ENCODE results near the gene INTS4.
"Not testable (repeated sequence)": the region's sequence is repeated elsewhere in the genome, so short reads cannot be mapped to it uniquely, and the experiment has no call there.

INTS4 gene

DNA sequence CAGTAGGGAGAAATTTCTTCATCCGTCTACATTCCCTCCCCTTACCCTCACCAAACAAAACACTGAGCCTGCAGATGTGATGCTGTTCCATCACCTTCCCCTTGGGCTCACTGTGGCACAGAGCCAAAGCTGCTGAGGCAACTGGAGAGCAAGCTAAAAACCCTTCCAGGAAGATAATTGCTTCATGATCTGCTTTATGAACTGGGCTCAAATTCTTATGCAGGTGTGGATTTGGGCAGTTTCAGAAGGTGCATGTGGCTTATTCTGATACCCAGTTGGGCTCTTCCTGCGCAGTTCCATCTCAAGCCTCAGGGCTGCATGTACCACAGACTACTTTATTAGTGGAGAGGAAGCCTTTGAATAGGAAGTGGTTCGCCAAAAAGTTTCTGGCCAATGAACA is 115.2 kb downstream of the INTS4 start:
- H3K27ac Mint-ChIP-seq = no peak overlapping the region
- peaks cover 5% of the 10 kb centered on the region for H3K4me1 Mint-ChIP-seq
- H3K4me3 Mint-ChIP-seq = no peak overlapping the region
- peaks cover 4% of the 10 kb centered on the region for H3K36me3 Mint-ChIP-seq
- H3K27me3 Mint-ChIP-seq = no peaks in the 10 kb centered on the region
- H3K9me3 Mint-ChIP-seq = no peaks in the 10 kb centered on the region

DNA sequence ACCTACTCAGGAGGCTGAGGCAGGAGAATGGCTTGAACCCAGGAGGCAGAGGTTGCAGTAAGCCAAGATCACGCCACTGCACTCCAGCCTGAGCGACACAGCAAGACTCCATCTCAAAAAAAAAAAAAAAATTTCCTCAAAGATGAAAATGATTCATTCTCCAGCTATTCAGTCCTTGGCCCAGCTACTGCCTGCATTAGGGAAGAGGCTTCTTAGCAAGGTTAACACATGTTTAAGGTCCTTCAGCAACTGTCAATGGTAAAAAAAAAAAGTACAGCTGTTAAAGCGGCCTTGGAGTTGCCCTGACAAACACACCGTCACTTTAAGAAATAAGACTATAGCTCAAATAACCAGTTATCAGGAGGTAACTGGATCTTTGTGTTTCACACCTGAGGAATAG is 116.2 kb downstream of the INTS4 start:
- H3K27me3 Mint-ChIP-seq, H3K4me3 Mint-ChIP-seq, H3K4me1 Mint-ChIP-seq, H3K9me3 Mint-ChIP-seq, H3K27ac Mint-ChIP-seq, H3K36me3 Mint-ChIP-seq: not testable (repeated sequence)

DNA sequence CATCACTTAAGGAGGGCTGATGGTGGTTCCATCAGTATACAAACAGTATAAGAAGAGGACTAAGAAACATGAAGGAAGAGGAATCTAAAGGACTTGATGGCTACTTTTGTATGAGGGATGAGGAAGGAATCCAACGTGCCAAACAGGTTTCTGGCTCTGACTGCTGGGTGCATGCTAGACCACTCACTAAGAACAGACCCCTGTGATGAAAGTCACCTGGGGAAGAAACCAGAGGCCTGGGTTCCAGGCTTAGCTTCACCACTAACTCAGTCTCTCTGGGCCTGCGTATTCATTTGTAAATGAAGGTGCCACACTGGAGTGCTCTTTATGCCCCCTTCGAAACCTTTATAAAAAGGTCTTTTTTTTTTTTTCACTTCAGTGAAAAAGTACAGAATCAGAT is 118.4 kb downstream of the INTS4 start:
- Mint-ChIP-seq H3K27me3 (no peaks in the 10 kb centered on the region), H3K36me3 (peaks cover 3% of the 10 kb centered on the region), H3K27ac (no peak overlapping the region)

DNA sequence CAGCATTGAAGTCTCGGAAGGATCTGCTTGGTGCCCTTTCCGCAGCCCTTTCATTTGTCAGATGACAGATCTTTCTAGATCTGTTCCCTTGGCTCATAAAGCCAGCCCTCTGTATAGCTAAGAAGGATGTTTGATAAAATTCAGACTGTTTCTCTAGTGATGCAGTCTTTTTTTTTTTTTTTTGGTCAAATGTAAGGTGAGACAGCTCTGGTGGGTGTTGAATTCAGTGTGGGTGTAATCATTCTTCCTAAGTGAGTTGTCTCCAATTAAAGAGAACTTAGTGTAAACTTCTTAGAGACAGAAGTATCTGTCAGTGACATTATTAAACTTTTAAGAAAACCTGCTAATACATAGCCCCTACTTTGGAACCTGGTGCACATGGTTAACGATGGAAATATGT is 120.3 kb downstream of the INTS4 start:
- peaks cover 9% of the 10 kb centered on the region for H3K36me3 Mint-ChIP-seq
- H3K27ac Mint-ChIP-seq = no peak overlapping the region
- no peaks in the 10 kb centered on the region for H3K4me1 Mint-ChIP-seq
- H3K9me3 Mint-ChIP-seq = no peaks in the 10 kb centered on the region
- H3K4me3 Mint-ChIP-seq = no peak overlapping the region
- H3K27me3 Mint-ChIP-seq = no peaks in the 10 kb centered on the region

More for the DNA sequence above, 118.4 kb downstream of the INTS4 start:
- H3K4me3 Mint-ChIP-seq = no peak overlapping the region
- peaks cover 5% of the 10 kb centered on the region for H3K4me1 Mint-ChIP-seq
- H3K9me3 Mint-ChIP-seq = no peaks in the 10 kb centered on the region

DNA sequence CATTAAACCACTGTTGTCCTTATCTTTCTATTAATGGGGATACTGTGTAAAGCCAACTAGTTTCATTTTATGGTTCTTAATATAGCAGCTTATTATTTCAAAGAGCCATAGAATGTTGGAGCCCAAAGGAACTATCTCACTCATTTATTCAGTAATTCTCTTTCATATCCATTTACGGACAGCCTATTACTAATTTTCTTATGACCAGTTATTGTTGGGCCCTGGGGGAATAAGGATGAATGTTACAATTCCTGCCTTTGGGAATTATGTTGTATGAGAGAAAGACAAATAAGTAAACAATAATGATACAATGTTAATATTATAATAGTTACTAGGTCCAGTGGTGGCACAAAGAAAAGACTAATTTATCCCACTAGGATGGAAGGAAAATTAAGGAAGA is 121.1 kb downstream of the INTS4 start:
- no peaks in the 10 kb centered on the region for H3K9me3 Mint-ChIP-seq
- H3K36me3 Mint-ChIP-seq = peaks cover 9% of the 10 kb centered on the region
- H3K4me1 Mint-ChIP-seq = no peaks in the 10 kb centered on the region
- H3K27ac Mint-ChIP-seq = no peak overlapping the region
- no peak overlapping the region for H3K4me3 Mint-ChIP-seq
- no peaks in the 10 kb centered on the region for H3K27me3 Mint-ChIP-seq

DNA sequence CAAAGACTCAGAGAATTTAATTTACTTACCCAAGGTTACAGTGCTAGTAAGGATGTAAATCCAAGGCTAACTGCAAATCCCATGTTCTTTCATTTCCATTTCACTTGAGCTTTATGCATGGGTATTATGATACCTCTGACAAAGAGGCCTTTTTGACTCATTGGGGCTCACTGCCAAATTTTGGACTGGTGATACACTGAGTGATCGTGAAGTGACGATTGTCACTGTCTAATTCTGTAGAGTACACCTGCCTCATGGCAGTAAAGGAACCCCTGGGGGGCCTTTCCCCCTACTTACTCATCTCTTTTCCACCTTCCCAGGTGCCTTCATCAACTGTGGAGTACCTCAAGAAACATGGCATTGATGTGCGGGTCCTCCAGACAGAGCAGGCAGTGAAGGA is 122.6 kb downstream of the INTS4 start:
- Mint-ChIP-seq H3K27me3 (no peaks in the 10 kb centered on the region), H3K9me3 (no peaks in the 10 kb centered on the region), H3K4me1 (no peaks in the 10 kb centered on the region), H3K27ac (no peak overlapping the region), H3K36me3 (peaks cover 9% of the 10 kb centered on the region), H3K4me3 (no peak overlapping the region)

DNA sequence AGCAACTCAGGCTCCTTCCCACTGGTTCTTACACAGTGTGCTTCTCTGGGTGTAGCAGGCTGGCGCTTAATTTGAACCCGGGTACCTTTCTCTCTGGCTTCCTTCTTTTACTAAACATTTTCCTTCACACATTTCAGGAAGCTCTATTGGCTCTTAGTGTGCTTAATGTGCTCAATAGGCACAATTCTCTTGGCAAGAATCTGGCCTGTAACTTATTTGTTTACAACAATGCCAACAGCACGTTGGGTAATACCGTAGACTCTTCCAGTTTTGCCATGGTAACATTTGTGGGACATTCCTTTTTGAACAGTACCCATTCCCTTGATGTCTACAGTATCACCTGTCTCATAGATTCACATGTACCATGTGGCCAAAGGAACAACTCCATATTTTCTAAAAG is 125.7 kb downstream of the INTS4 start:
- H3K36me3 Mint-ChIP-seq = peaks cover 9% of the 10 kb centered on the region
- H3K4me3 Mint-ChIP-seq = no peak overlapping the region
- no peaks in the 10 kb centered on the region for H3K9me3 Mint-ChIP-seq
- no peaks in the 10 kb centered on the region for H3K4me1 Mint-ChIP-seq
- H3K27me3 Mint-ChIP-seq = no peaks in the 10 kb centered on the region
- no peak overlapping the region for H3K27ac Mint-ChIP-seq

DNA sequence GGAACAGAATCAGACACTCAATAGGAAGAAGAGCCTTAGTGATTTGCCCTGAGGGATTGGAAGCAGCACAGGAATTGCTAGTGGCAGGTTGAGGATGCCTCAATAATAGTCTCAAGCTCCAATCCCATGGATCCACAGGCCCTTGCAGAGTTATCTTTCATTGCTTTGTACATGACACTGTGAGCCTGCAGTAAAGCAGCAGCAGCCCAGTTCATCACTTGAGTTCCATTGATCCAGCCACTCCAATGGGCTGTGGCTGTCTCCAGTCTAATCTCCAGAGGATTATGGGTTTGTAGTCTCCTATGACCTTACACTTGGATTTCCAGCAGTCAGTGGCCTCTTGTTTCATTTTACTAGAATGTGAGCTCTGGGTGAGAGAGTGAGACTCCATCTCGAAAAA is 128.1 kb downstream of the INTS4 start:
- no peaks in the 10 kb centered on the region for H3K27me3 Mint-ChIP-seq
- H3K4me1 Mint-ChIP-seq = no peaks in the 10 kb centered on the region
- H3K4me3 Mint-ChIP-seq = no peak overlapping the region
- no peak overlapping the region for H3K27ac Mint-ChIP-seq
- peaks cover 9% of the 10 kb centered on the region for H3K36me3 Mint-ChIP-seq
- H3K9me3 Mint-ChIP-seq = no peaks in the 10 kb centered on the region

DNA sequence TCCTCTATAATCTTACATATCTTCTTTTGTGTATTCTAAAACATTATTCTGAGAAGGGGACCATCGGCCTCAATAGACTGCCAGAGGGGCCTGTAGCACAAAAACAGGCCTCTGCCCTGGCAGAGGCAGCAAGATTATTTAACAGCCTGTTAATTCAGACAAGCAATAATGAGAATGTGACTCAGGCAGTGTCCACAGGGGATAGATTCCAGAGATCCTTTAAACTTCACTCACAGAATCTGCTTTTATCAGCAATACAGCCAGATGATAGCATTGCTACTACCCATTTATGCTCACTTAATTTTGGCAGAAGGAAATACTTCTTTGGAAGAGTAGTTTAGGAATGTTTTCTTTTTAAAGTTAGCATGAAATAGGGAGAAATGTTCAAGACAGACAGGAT is 128.7 kb downstream of the INTS4 start:
- Mint-ChIP-seq H3K4me3 (no peak overlapping the region), H3K27me3 (no peaks in the 10 kb centered on the region), H3K27ac (no peak overlapping the region), H3K9me3 (no peaks in the 10 kb centered on the region), H3K4me1 (no peaks in the 10 kb centered on the region), H3K36me3 (peaks cover 9% of the 10 kb centered on the region)

DNA sequence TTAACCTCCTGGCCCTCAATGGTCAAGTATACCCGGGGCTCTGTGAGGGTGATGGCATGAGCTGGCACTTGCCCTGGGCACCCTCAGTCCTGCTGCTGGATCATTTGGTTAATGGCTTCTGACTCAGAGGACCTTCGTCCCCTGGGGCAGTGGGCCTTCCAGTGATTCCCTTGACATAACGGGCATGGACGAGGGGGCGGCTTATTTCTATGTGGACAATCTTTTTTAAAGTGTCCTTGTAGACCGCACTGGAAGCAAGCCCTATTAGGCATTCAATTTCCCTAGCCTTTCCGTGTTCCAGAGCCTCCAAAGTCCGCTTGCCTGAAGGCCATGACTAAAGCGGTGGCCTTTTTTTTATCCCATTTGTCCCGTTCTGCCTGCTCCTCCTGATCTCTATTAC is 133.0 kb downstream of the INTS4 start:
- H3K27ac Mint-ChIP-seq, H3K9me3 Mint-ChIP-seq, H3K27me3 Mint-ChIP-seq, H3K36me3 Mint-ChIP-seq, H3K4me1 Mint-ChIP-seq, H3K4me3 Mint-ChIP-seq: not testable (repeated sequence)

DNA sequence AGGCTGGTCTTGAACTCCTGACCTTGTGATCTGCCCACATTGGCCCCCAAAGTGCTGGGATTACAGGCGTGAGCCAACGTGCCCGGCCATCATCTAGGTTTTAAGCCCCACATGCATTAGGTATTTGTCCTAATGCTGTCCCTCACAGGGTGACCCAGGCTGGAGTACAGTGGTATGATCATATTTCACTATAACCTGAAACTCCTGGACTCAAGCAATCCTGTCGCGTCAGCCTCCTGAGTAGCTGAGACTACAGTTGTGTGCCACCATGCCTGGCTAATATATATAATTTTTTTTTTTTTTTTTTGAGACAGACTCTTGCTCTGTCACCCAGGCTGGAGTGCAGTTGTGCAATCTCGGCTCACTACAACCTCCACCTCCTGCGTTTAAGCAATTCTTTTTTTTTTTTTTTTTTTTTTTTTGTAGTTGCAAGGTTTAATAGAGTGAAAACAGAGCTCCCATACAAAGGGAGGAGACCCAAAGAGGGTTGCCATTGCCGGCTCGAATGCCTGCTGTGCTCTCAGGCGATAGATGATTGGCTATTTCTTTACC is 136.5 kb downstream of the INTS4 start:
- not testable (repeated sequence) for H3K27ac Mint-ChIP-seq, H3K9me3 Mint-ChIP-seq, H3K4me1 Mint-ChIP-seq, H3K27me3 Mint-ChIP-seq, H3K4me3 Mint-ChIP-seq
- H3K36me3 Mint-ChIP-seq = peaks cover 22% of the 10 kb centered on the region

DNA sequence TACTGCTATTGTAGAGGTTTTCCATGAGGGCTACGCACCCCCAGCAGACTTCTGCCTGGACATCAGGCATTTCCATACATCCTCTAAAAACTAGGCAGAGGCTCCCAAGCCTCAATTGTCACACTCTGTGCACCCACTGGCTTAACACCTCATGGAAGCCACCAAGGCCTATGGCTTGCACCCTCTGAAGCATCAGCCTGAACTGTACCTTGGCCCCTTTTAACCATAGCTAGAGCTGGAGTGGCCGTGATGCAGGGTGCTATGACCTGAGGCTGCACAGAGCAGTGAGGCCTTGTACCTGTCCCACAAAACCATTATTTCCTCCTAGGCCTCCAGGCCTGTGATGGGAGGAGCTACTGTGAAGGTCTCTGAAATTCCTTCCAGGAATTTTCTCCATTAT is 139.6 kb downstream of the INTS4 start:
- no peaks in the 10 kb centered on the region for H3K9me3 Mint-ChIP-seq
- H3K27ac Mint-ChIP-seq = no peak overlapping the region
- no peaks in the 10 kb centered on the region for H3K4me1 Mint-ChIP-seq
- no peaks in the 10 kb centered on the region for H3K27me3 Mint-ChIP-seq
- H3K4me3 Mint-ChIP-seq = no peak overlapping the region
- H3K36me3 Mint-ChIP-seq = peaks cover 29% of the 10 kb centered on the region

DNA sequence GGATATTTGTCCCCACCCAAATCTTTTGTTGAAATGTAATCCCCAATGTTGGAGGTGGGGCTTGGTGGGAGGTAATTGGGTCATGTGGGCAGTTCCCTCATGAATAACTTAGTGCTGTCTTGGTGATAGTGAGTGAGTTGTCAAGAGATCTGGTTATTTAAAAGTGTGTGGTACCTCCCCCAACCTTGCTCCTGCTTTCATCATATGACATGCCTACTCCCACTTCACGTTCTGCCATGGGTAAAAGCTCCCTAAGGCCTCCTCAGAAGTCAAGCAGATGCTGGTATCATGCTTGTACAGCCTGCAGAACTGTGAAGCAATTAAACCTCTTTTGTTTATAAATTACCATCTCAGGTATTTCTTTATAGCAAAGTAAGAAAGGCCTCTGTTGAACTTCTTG is 143.0 kb downstream of the INTS4 start:
- H3K4me3 Mint-ChIP-seq = no peak overlapping the region
- peaks cover 38% of the 10 kb centered on the region for H3K36me3 Mint-ChIP-seq
- H3K27me3 Mint-ChIP-seq = no peaks in the 10 kb centered on the region
- no peaks in the 10 kb centered on the region for H3K4me1 Mint-ChIP-seq
- H3K9me3 Mint-ChIP-seq = no peaks in the 10 kb centered on the region
- no peak overlapping the region for H3K27ac Mint-ChIP-seq

DNA sequence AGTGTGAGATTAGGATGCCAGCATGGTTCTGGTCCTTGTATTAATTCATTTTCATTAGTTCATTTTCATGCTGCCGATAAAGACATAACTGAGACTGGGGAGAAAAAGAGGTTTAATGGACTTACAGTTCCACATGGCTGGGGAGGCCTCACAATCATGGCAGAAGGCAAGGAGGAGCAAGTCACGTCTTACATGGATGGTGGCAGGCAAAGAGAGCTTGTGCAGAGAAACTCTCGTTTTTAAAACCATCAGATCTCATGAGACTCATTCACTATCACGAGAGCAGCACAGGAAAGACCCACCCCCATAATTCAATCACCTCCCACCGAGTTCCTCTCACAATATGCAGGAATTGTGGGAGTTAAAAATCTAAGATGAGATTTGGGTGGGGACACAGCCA is 150.8 kb downstream of the INTS4 start:
- Mint-ChIP-seq H3K9me3 (peaks cover 11% of the 10 kb centered on the region), H3K36me3 (peaks cover 35% of the 10 kb centered on the region)
- not testable (repeated sequence) for H3K27ac Mint-ChIP-seq, H3K4me1 Mint-ChIP-seq, H3K27me3 Mint-ChIP-seq, H3K4me3 Mint-ChIP-seq

DNA sequence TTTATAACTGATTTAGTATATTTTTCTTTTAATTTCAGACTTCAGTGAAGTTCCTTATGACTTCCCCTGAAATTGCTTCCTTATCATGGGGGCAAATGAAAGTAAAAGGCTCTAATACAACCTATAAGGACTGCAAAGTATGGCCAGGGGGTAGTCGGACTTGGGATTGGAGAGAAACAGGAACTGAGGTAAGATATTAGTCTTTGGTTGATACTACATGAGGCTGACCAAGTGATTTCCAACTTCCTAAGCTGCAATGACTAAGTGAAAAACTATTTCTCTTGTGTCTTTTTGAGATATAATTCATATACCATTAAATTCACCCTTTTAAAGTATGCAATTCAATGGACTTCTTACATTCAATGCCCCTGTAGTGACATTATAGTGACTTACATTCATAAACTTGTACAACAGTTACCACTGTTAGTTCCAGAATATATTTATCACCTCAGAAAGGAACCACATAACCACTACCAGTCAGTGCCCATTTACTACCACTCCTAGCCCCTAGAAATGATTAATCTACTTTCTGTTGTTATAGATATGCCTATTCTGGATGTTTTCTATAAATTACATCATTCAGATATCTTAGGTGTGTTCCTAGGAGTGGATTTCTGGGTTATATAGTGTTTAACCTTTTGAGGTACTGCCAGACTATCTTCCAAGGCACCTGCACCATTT is 151.9 kb downstream of the INTS4 start:
- H3K4me3 Mint-ChIP-seq = no peak overlapping the region
- no peaks in the 10 kb centered on the region for H3K4me1 Mint-ChIP-seq
- no peaks in the 10 kb centered on the region for H3K27me3 Mint-ChIP-seq
- H3K36me3 Mint-ChIP-seq = peaks cover 34% of the 10 kb centered on the region
- H3K9me3 Mint-ChIP-seq = peaks cover 11% of the 10 kb centered on the region
- no peak overlapping the region for H3K27ac Mint-ChIP-seq

DNA sequence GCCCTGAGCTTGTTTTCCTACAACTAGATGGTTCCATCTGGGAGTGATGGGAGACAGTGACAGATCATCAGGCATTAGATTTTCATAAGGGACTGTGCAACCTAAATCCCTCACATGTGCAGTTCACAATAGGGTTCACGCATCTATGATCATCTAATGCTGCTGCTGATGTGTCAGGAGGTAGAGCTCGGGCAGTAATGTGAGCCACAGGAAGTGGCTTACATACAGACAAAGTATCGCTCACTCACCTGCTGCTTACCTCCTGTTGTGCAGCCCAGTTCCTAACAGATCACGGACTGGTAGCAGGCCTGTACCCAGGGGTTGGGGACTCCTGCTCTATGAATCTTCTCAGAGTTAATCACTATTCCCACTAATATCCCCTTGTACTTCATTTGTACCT is 161.2 kb downstream of the INTS4 start:
- Mint-ChIP-seq H3K4me1 (no peaks in the 10 kb centered on the region), H3K27me3 (no peaks in the 10 kb centered on the region), H3K4me3 (no peak overlapping the region), H3K9me3 (no peaks in the 10 kb centered on the region), H3K27ac (no peak overlapping the region), H3K36me3 (peaks cover 5% of the 10 kb centered on the region)

DNA sequence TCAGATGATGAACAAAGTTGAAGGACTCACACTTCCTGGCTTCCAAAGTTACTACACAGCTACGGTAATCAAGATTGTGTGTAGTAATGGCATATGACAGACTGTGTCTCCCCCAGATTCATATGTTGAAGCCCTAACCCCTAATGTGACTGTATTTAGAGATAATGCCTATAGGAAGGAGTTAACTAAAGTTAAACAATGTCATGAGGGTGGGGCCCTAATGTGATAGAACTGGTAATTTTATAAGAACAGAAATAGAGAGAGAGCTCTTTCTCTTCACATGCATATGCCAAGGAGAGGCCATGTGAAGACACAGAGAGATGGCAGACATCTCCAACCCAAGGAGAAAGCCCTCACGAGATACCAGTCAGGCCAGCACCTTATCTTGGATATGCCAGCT is 165.5 kb downstream of the INTS4 start:
- H3K27ac Mint-ChIP-seq = no peak overlapping the region
- H3K9me3 Mint-ChIP-seq = no peaks in the 10 kb centered on the region
- peaks cover 5% of the 10 kb centered on the region for H3K36me3 Mint-ChIP-seq
- H3K4me1 Mint-ChIP-seq = no peaks in the 10 kb centered on the region
- no peak overlapping the region for H3K4me3 Mint-ChIP-seq
- no peaks in the 10 kb centered on the region for H3K27me3 Mint-ChIP-seq

Measured in activated naive CD4-positive, alpha-beta T cell treated with anti-CD3 and anti-CD28 coated beads, Interleukin-2, amount 50 U/mL, for 24 hours (primary cell).